Epithelial cell of proximal tubule (primary cell): ENCODE data around the gene FBLN2. TPM values are rescaled to one million over a fixed set of nuclear protein-coding genes. Genes with fewer than 3 reads are reported as not detected.
"Not testable (repeated sequence)": the region's sequence is repeated elsewhere in the genome, so short reads cannot be mapped to it uniquely, and the experiment has no call there.

Experiments used
- DNase-seq: peaks from one replicate; pipeline ENCODE4 v3.0.0-alpha.2; 2011; ENCODE audit warnings: low read depth
- H3K4me3 ChIP-seq: 2 replicates; pipeline ENCODE4 v1.5.1; 2011; ENCODE audit warnings: low read depth, mild to moderate bottlenecking, low read length
- total RNA-seq: library from RNA; depleted of rRNA; stranded (reverse); fragments of >200 nt; gene quantifications from 2 replicates; pipeline ENCODE4 v1.2.3, GENCODE V29; 2015
- TF ChIP-seq, protein P1 (sequence below): conservative IDR thresholded peaks from 2 replicates; pipeline ENCODE4 v1.5.1; 2012; ENCODE audit warnings: low read depth, mild to moderate bottlenecking, low read length

FBLN2 gene
- total RNA-seq, 1 donor from 2014 or later = 1.1 TPM

DNA sequence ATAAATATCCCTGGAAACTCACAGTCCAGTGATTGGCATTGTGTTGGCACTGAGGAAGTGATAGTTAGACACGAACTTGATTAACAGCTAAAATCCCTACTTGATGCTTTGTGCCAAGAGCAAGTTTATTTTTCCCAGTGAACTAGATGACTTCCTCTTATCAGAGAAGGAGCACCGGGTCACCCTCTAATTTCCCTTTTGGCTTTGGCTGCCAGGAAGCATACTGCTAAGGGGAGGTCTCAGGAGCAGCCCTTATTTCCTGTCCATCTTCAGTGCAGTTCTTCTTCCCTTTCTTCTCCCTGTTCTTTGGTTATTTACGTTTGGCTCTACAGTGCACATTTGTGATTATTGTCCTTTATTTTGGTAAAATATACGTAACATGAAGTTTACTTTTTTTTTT is 13.0 kb downstream of the FBLN2 start:
- H3K4me3 ChIP-seq = no peak overlapping the region
- DNase-seq = no peak
- TF ChIP-seq, protein P1, sequence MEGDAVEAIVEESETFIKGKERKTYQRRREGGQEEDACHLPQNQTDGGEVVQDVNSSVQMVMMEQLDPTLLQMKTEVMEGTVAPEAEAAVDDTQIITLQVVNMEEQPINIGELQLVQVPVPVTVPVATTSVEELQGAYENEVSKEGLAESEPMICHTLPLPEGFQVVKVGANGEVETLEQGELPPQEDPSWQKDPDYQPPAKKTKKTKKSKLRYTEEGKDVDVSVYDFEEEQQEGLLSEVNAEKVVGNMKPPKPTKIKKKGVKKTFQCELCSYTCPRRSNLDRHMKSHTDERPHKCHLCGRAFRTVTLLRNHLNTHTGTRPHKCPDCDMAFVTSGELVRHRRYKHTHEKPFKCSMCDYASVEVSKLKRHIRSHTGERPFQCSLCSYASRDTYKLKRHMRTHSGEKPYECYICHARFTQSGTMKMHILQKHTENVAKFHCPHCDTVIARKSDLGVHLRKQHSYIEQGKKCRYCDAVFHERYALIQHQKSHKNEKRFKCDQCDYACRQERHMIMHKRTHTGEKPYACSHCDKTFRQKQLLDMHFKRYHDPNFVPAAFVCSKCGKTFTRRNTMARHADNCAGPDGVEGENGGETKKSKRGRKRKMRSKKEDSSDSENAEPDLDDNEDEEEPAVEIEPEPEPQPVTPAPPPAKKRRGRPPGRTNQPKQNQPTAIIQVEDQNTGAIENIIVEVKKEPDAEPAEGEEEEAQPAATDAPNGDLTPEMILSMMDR = no peak

DNA sequence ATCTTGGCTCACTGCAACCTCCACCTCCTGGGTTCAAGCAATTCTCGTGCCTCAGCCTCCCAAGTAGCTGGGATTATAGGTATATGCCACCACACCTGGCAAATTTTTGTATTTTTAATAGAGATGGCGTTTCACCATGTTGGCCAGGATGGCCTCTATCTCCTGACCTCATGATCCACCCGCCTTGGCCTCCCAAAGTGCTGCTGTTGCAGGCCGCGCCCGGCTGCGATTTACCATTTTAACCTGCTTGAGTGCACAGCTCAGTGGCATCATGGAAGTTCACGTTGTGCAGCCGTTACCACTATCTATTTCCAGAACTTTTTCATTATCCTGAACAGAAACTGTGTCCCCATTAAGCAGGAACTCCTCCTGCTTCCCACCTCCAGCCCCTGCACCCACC is 13.5 kb downstream of the FBLN2 start:
- not testable (repeated sequence) for H3K4me3 ChIP-seq, DNase-seq

DNA sequence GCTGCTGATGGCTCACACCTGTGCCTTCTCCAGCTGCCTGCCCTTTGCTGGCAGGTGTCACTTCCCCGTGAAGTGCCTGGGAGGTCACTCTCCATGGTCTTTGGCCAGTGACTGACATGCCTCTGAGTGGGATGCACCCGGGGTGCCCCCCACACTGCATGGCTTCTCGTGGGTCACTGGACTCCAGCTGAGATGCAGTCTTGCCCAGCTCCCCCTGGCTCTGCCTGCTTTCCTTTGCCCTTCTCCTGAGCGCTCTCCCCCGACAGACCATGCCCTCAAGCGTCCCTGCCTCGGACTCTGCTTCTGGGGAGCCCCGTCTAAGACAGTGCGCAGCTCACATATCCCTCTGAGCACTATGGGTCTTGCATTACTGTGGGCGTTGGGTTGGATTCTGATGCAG is 14.4 kb downstream of the FBLN2 start:
- no peak overlapping the region for H3K4me3 ChIP-seq
- TF ChIP-seq, protein P1 = no peak
- no peak for DNase-seq

DNA sequence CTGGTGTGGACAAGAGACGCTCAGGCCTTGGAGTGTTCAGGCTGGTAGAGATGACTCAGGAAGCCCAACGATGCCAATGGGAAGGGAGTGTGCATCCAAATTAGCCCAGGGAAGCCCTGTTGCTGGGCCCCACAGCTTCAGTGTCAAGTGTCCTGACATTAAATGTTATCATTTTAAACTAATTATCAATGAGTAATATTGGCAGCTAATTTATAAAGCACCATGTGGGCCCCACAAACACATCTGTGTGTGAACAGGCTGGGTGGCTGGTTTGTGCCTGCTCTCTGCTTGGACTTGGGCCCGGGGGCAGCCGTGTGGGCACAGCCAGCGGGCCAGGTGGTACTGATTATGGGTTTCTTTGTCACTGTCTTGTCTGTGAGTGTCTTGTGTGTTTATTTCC is 15.0 kb downstream of the FBLN2 start:
- no peak for DNase-seq
- TF ChIP-seq, protein P1 = no peak
- no peak overlapping the region for H3K4me3 ChIP-seq

DNA sequence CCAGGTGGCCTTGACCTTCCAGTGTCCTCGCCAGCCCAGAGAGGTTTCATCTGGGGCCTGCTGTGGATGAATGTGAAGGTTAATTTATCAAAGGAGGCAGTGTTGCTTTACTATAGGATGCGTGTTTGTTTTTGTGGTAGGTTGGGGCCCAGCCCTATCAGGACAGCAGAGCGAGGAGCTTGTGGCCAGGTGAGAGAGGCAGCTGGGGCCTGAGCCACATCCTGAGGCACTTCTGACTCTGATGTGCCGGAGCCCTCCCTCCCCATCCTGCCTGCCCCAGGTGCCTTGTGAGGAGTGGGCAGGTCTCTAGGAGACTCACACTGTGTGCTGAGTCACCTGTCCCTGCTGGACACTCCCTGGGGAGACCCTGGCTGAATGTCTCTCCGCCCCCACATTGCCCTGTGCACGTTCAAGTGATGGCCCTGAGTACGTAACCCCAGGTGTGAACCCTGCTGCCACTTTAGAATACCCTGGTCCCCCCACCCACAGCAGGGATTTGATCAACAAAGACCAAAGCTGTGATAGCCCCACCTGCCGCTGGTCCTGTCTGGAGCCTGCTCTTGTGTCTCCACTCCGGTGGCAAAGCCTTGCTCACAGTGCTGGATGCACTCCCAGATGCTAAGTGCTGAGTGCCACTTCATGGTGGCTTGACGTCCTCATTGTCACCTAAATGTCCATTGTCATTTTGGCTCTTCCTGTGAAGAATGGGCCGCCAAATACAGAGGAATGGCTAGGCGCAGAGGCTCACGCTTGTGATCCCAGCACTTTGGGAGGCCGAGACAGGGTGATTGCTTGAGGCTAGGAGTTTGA is 16.0 kb downstream of the FBLN2 start:
- no peak overlapping the region for H3K4me3 ChIP-seq
- TF ChIP-seq, protein P1 = no peak
- no peak for DNase-seq

DNA sequence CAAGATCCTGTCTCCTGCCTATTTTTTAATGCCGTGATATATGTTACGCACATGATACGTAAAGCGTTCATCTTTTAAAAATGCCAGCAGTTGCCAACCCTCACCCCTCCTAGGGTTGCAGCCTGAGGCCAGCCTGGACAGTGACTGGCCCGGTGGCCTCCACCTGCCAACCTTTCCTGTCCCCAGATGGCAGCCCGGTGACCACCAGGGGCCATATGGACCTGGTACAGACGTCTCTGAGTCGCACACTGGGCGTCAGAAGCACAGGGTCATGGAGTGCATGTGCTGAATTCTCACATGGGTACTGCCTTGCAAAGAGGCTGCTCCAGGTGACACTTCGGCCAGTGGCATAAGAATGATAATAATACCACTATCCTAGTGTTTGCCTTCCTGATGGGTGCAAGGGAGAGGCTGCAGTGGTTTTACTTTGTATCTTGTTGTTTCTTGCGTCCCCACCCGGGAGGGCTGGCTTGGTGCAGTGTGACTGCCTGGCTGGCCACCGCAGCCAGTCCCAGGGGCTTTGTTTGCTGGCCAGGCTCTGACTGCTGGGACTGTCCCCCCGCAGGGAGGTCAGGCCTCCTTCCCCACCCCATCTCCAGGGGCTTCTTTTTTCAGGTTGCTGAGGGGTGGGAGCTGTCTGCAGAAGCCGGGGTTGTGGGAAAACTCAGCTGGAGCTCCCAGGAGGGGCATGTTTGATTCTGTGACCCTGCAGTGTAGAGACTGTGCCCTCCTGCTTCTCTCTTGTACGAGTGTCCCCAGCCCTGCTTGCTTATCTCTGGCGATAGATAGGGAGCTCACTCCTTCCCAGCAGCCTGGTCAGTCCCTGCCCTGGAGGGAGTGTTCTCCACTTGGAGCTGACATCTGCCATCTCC is 16.9 kb downstream of the FBLN2 start:
- DNase-seq = no peak
- H3K4me3 ChIP-seq = no peak overlapping the region
- TF ChIP-seq, protein P1 = no peak

DNA sequence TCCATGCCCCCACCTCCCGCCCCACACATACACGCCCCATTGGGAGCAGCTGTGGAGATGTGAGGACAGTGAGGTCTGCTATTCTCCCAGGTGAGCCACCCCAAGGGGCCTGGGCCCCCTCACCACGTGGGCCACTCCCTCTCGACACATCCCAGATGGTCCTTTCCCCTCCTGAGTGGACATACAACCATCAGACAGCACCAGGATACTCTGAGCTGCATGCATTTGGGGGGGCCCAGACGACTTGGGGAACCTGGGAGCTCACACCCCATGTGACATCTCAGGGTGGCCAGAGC is 17.5 kb downstream of the FBLN2 start:
- no peak overlapping the region for H3K4me3 ChIP-seq
- DNase-seq = no peak
- TF ChIP-seq, protein P1 = no peak
